ENCODE results near the gene SLFN13. TPM values are rescaled to one million over a fixed set of nuclear protein-coding genes. Genes with fewer than 3 reads are reported as not detected.

The SLFN13 gene
- 2.0 and 2.1 TPM in 2 replicates for total RNA-seq
- polyA plus RNA-seq: 1.3 TPM in 2 replicates
- 3.9 and 5.3 TPM in 2 replicates for polyA plus RNA-seq (2012)
- 5.6 and 10.8 TPM in 2 replicates for polyA minus RNA-seq (ENCODE audit: low replicate concordance)

GRCh38 chr17:35448214-35448898, at the start of gene SLFN13:
Gene SLFN13 (minus strand): TSS chr17:35448766. CDS start chr17:35445680, 3,086 bp downstream.
- no peak within 1 kb of the TSS for H3K9ac ChIP-seq (ENCODE audit: insufficient read depth, low read length)
- DNase-seq (ENCODE audit: low read depth in 2 of 2): peak; percentile 49 to 79
- no peak for TF ChIP-seq CTCF (conservative IDR thresholded peaks at IDR 0.05 in 1 of 2, IDR thresholded peaks at IDR 0.05 in 1 of 2; ENCODE audit: low read depth in 1 of 2, low read length in 2 of 2)
- no peak for TF ChIP-seq EZH2 (IDR thresholded peaks at IDR 0.05; ENCODE audit: low read length, missing control alignments)
- H3K9me3 ChIP-seq (ENCODE audit: control insufficient read depth, insufficient read depth, low read depth, low read length): no peaks in the 10 kb centered on the region
- H3K79me2 ChIP-seq (ENCODE audit: control insufficient read depth, insufficient read depth, low read length): no peaks in the 10 kb centered on the region
- H3K4me1 ChIP-seq (ENCODE audit: control insufficient read depth, extremely low read depth, insufficient read depth, low read length): no peaks in the 10 kb centered on the region
- peak within 1 kb of the TSS; percentile 33 to 64 (median 56) for H3K4me3 ChIP-seq (replicated peaks in 1 of 4; ENCODE audit: control extremely low read depth in 1 of 4, insufficient read depth in 1 of 4, low read depth in 3 of 4, low read length in 4 of 4)
- H3K27ac ChIP-seq (ENCODE audit: insufficient read depth, low read length): no peak within 1 kb of the TSS
- H2AFZ ChIP-seq (ENCODE audit: low read length): peak within 1 kb of the TSS; percentile 83
- peak within 1 kb of the TSS; percentile 83 for H3K4me2 ChIP-seq (ENCODE audit: extremely low read depth, insufficient read depth, low read length)
- no peaks in the 10 kb centered on the region for H4K20me1 ChIP-seq (ENCODE audit: control insufficient read depth, extremely low read depth, insufficient read depth, low read length)
- H3K36me3 ChIP-seq (ENCODE audit: control insufficient read depth, insufficient read depth, low read length): no peaks in the 10 kb centered on the region
- peaks cover 1% of the 10 kb centered on the region for H3K27me3 ChIP-seq (ENCODE audit: control insufficient read depth, insufficient read depth, low read length)

GRCh38 chr17:35496451-35497290, 48.1 kb upstream of the SLFN13 start:
- no peaks in the 10 kb centered on the region for H3K79me2 ChIP-seq (ENCODE audit: control insufficient read depth, insufficient read depth, low read length)
- no peak for DNase-seq (ENCODE audit: low read depth in 2 of 2)
- no peaks in the 10 kb centered on the region for H4K20me1 ChIP-seq (ENCODE audit: control insufficient read depth, extremely low read depth, insufficient read depth, low read length)
- no peaks in the 10 kb centered on the region for H3K36me3 ChIP-seq (ENCODE audit: control insufficient read depth, insufficient read depth, low read length)
- H3K4me1 ChIP-seq (ENCODE audit: control insufficient read depth, extremely low read depth, insufficient read depth, low read length): no peaks in the 10 kb centered on the region
- TF ChIP-seq CTCF (conservative IDR thresholded peaks at IDR 0.05 in 1 of 2, IDR thresholded peaks at IDR 0.05 in 1 of 2; ENCODE audit: low read depth in 1 of 2, low read length in 2 of 2) (no peak), EZH2 (IDR thresholded peaks at IDR 0.05; ENCODE audit: low read length, missing control alignments) (peak; percentile 4)
- H2AFZ ChIP-seq (ENCODE audit: low read length): no peak overlapping the region
- no peak overlapping the region for H3K4me2 ChIP-seq (ENCODE audit: extremely low read depth, insufficient read depth, low read length)
- H3K27ac ChIP-seq (ENCODE audit: insufficient read depth, low read length): no peak overlapping the region
- no peak overlapping the region for H3K4me3 ChIP-seq (replicated peaks in 1 of 4; ENCODE audit: control extremely low read depth in 1 of 4, insufficient read depth in 1 of 4, low read depth in 3 of 4, low read length in 4 of 4)
- H3K9ac ChIP-seq (ENCODE audit: insufficient read depth, low read length): no peak overlapping the region
- H3K27me3 ChIP-seq (ENCODE audit: control insufficient read depth, insufficient read depth, low read length): peaks cover 11% of the 10 kb centered on the region
- H3K9me3 ChIP-seq (ENCODE audit: control insufficient read depth, insufficient read depth, low read depth, low read length): no peaks in the 10 kb centered on the region

GRCh38 chr17:35493040-35493439, 44.5 kb upstream of the SLFN13 start:
- no peaks in the 10 kb centered on the region for H4K20me1 ChIP-seq (ENCODE audit: control insufficient read depth, extremely low read depth, insufficient read depth, low read length)
- H3K4me2 ChIP-seq (ENCODE audit: extremely low read depth, insufficient read depth, low read length): no peak overlapping the region
- no peak overlapping the region for H3K27ac ChIP-seq (ENCODE audit: insufficient read depth, low read length)
- H2AFZ ChIP-seq (ENCODE audit: low read length): no peak overlapping the region
- TF ChIP-seq CTCF (conservative IDR thresholded peaks at IDR 0.05 in 1 of 2, IDR thresholded peaks at IDR 0.05 in 1 of 2; ENCODE audit: low read depth in 1 of 2, low read length in 2 of 2): no peak
- TF ChIP-seq EZH2 (IDR thresholded peaks at IDR 0.05; ENCODE audit: low read length, missing control alignments): no peak
- no peak for DNase-seq (ENCODE audit: low read depth in 2 of 2)
- H3K9ac ChIP-seq (ENCODE audit: insufficient read depth, low read length): no peak overlapping the region
- no peaks in the 10 kb centered on the region for H3K36me3 ChIP-seq (ENCODE audit: control insufficient read depth, insufficient read depth, low read length)
- no peak overlapping the region for H3K4me3 ChIP-seq (replicated peaks in 1 of 4; ENCODE audit: control extremely low read depth in 1 of 4, insufficient read depth in 1 of 4, low read depth in 3 of 4, low read length in 4 of 4)
- H3K27me3 ChIP-seq (ENCODE audit: control insufficient read depth, insufficient read depth, low read length): peaks cover 16% of the 10 kb centered on the region
- no peaks in the 10 kb centered on the region for H3K9me3 ChIP-seq (ENCODE audit: control insufficient read depth, insufficient read depth, low read depth, low read length)
- H3K79me2 ChIP-seq (ENCODE audit: control insufficient read depth, insufficient read depth, low read length): no peaks in the 10 kb centered on the region
- no peaks in the 10 kb centered on the region for H3K4me1 ChIP-seq (ENCODE audit: control insufficient read depth, extremely low read depth, insufficient read depth, low read length)

Measured in fibroblast of lung (primary cell).